Activated T-cell treated with anti-CD3 and anti-CD28 coated beads, Interleukin-2, amount 50 U/mL, for 72 hours (primary cell): ENCODE results near the gene CFAP46. TPM values are rescaled to one million over a fixed set of nuclear protein-coding genes. Genes with fewer than 3 reads are reported as not detected.

ENCODE experiments used
- ATAC-seq, 2 donors: fragments of 150-1000 bp; cut with Tn5 transposase; replicated peaks in 1 of 2; 2 replicates each; pipeline ENCODE4 v1.10.0; 2021; ENCODE audit warnings: moderate library complexity in 2 of 2, mild to moderate bottlenecking in 1 of 2
- DNase-seq, 2 donors: peaks; one replicate each; pipeline ENCODE4 v3.0.0; 2021 to 2022; ENCODE audit warnings: mixed read lengths in 1 of 2
- H3K27ac Mint-ChIP-seq: one replicate; pipeline ENCODE4 v1.8.0; 2022; ENCODE audit warnings: mild to moderate bottlenecking, moderate library complexity, mixed read lengths
- H3K27me3 Mint-ChIP-seq: one replicate; pipeline ENCODE4 v1.8.0; 2022; ENCODE audit warnings: low read depth, mixed read lengths
- H3K36me3 Mint-ChIP-seq, 2 donors: one replicate each; pipeline ENCODE4 v1.8.0; 2022; ENCODE audit warnings: mixed read lengths in 2 of 2, mild to moderate bottlenecking in 1 of 2; ENCODE audit not compliant: insufficient read depth in 2 of 2
- H3K4me1 Mint-ChIP-seq: one replicate; pipeline ENCODE4 v1.8.0; 2022; ENCODE audit warnings: low read depth, mixed read lengths
- H3K4me3 Mint-ChIP-seq, 2 donors: one replicate each; pipeline ENCODE4 v1.8.0; 2022; ENCODE audit warnings: mild to moderate bottlenecking in 2 of 2, mixed read lengths in 2 of 2, moderate library complexity in 2 of 2
- H3K9me3 Mint-ChIP-seq, 2 donors: one replicate each; pipeline ENCODE4 v1.8.0; 2022; ENCODE audit warnings: mixed read lengths in 2 of 2
- total RNA-seq, 2 donors: library from RNA; stranded (reverse); gene quantifications; one replicate each; pipeline ENCODE4 v1.2.3, GENCODE V29; 2022

The CFAP46 gene
- total RNA-seq, 2 donors from 2014 or later: 0.16 to 0.26 TPM

- DNase-seq: no peak
- peaks cover 6% of the 10 kb centered on the region for H3K27me3 Mint-ChIP-seq
- ATAC-seq: no peak
- H3K27ac Mint-ChIP-seq: no peak overlapping the region
- H3K36me3 Mint-ChIP-seq: peaks cover 0 to 1% of the 10 kb centered on the region in 2 donors
- H3K4me3 Mint-ChIP-seq: no peak overlapping the region
- no peaks in the 10 kb centered on the region for H3K9me3 Mint-ChIP-seq
- no peaks in the 10 kb centered on the region for H3K4me1 Mint-ChIP-seq
Observed at GRCh38 chr10:132786884-132787494, 155.4 kb downstream of the CFAP46 start.

DNA sequence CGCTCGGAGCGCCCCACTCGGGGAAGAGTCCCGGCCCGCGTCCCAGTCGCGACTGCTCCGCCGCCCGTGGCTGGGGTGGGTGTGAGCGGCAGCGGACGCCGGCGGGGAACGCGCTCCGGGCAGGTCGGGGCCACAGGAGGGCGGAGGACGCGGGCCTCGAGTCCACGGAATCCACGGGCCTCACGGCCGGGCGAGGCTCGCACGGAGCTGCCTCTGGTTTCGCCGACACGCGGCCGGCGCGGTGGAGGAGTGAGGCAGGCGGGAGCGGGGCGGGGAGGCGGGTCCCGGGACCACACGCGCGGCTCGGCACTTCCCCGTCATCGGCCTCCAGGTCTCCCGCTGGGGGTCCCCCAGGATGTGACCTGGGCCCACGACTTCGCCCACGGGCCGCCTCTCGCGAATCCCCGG lies 155.9 kb downstream of the CFAP46 start:
- Mint-ChIP-seq H3K4me3 (no peak overlapping the region), H3K36me3 (peaks cover 0 to 4% of the 10 kb centered on the region in 2 donors), H3K27ac (no peak overlapping the region), H3K9me3 (no peaks in the 10 kb centered on the region), H3K4me1 (no peaks in the 10 kb centered on the region), H3K27me3 (peaks cover 6% of the 10 kb centered on the region)
- ATAC-seq (no peak), DNase-seq (no peak)

DNA sequence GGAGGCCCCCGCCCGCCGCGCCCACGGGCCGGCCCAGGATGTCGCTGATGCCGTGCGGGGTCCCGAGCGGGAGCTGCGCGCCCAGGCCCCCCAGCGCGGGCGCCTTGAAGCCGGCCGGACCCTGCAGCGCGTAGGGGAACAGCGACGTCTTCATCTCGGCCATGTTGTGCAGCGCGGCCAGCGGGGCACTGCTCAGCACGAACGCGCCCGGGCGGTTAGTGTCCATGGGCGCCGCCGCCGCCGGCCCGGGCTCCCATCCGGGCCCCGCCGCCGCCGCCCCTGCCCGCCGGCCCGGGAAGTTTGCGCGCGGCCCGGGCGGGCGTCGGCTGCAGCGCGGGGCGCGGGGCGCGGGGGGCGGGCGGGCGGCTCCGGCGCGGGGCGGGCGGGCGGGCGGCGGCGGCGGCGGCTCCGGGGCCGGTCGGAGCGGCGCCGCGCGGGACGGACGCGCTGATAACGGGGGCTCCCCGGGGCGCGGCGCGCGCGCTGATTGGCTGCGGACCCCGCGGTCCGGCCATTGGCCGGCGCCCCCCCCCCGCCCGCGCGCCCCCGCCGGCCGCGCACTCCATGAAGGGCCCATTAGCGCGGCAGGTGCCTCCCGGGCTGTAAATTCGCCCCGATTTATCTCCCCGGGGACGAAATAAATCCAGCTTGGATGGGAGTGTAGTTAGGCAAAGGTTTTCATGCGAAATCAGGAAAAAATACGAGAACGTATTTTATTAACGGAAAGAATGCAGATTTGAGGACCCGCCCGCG lies 156.5 kb downstream of the CFAP46 start, which contains the start of gene NKX6-2:
TSS of gene NKX6-2 (minus strand) at position 425 of the 753 bp plus-strand sequence. CDS start at position 226, 199 bp downstream.
- no peak within 1 kb of the TSS for H3K27ac Mint-ChIP-seq
- no peaks in the 10 kb centered on the region for H3K4me1 Mint-ChIP-seq
- no peak within 1 kb of the TSS for H3K4me3 Mint-ChIP-seq
- ATAC-seq (peak in 1 of 2 donors; percentile 7), DNase-seq (no peak)
- H3K27me3 Mint-ChIP-seq: peaks cover 6% of the 10 kb centered on the region
- H3K36me3 Mint-ChIP-seq: peaks cover 0 to 4% of the 10 kb centered on the region in 2 donors
- H3K9me3 Mint-ChIP-seq: no peaks in the 10 kb centered on the region

GRCh38 chr10:132784866-132785722 lies 157.3 kb downstream of the CFAP46 start:
- peaks cover 0 to 4% of the 10 kb centered on the region in 2 donors for H3K36me3 Mint-ChIP-seq
- ATAC-seq (peak in 1 of 2 donors; percentile 17), DNase-seq (no peak)
- no peak overlapping the region for H3K4me3 Mint-ChIP-seq
- no peak overlapping the region for H3K27ac Mint-ChIP-seq
- H3K9me3 Mint-ChIP-seq: no peaks in the 10 kb centered on the region
- no peaks in the 10 kb centered on the region for H3K4me1 Mint-ChIP-seq
- peaks cover 6% of the 10 kb centered on the region for H3K27me3 Mint-ChIP-seq

DNA sequence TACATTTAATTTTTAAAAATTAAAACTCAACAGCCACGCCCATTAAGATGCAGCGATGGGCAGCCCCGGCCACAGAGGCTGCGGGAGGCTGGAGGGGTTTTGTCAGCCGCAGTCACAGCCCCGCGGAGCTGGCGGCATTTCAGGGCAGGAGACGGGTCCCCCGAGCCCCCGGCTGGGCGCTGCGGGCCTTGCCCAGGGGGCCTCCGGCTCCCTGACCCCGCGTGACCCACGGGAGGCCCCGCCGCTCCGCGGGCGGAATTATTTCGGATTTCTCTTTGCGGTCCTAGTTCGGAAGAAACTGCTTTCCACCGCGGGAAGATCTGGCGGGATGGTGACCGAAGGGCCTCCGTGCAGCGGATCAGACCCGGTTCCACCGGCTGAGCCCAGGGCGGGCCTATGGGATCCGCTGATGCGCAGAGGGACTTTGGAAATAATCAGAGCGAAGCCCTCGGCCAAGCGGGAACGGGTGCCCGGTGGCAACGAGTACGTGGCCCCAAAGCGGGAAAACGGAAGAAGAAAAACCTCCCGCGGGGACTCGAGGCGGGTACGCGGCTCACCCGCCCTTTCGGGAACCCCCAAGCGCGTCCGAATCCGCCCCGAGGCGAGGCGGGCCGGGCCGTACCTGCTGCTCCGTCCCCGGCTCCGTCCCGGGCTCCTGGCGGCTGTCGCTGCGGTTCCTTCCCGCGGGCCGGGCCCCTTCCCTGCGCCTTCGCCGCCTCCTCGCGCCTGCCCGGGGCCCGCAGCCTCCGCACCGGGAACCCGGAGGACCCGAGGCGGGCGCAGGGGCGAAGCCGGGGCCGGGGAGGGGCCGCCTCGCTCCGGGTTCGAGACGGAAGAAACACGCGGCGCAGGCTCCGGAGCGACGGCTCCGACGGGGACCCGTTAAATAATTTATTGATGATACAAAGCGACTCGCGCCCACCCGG lies 158.2 kb downstream of the CFAP46 start:
- H3K27ac Mint-ChIP-seq: no peak overlapping the region
- peaks cover 0 to 4% of the 10 kb centered on the region in 2 donors for H3K36me3 Mint-ChIP-seq
- DNase-seq (no peak), ATAC-seq (no peak)
- H3K9me3 Mint-ChIP-seq: no peaks in the 10 kb centered on the region
- no peak overlapping the region for H3K4me3 Mint-ChIP-seq
- no peaks in the 10 kb centered on the region for H3K27me3 Mint-ChIP-seq
- no peaks in the 10 kb centered on the region for H3K4me1 Mint-ChIP-seq

DNA sequence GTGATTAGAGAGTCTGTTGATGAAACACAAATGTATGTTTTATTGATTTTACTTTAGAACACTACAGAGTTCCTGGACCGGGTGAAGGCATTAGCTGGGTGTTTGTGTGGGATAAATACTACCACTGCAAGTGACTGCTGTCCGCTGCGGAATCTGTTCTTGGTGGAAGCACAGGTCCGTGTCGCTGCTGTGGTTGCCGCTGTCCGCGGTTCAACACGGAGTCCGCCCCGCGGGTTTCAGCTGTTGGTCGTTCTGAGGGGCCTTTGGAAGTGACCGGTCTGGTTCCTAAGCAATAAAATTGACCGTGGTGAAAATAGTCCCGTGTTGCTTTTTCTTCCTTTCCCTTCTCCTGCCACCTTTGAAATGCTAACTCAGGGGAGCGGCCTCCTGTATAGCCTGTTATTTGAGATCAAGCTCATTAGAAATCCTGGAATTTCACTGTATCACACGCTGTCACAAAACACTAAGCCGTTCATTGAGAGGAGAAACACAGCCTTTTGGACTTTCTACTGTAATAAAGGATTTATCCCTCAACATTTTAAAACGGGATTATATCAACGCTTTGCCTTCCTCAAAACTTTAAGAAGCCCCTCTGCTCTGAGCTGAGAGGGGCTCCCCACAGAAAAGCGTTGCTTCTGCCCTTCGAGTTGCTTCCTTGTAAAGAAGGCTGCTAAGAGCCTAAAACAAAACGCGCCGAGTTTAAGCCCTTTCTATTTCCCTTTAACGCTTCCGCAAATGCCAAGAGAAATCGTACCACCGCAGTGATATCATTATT lies 159.0 kb downstream of the CFAP46 start:
- Mint-ChIP-seq H3K4me1 (no peaks in the 10 kb centered on the region), H3K36me3 (peaks cover 0 to 4% of the 10 kb centered on the region in 2 donors), H3K27ac (no peak overlapping the region), H3K27me3 (no peaks in the 10 kb centered on the region), H3K4me3 (no peak overlapping the region), H3K9me3 (no peaks in the 10 kb centered on the region)
- no peak for DNase-seq
- ATAC-seq: no peak

- Mint-ChIP-seq H3K27me3 (no peaks in the 10 kb centered on the region), H3K27ac (no peak overlapping the region), H3K4me3 (no peak overlapping the region), H3K4me1 (no peaks in the 10 kb centered on the region), H3K9me3 (no peaks in the 10 kb centered on the region), H3K36me3 (peaks cover 0 to 4% of the 10 kb centered on the region in 2 donors)
- ATAC-seq (no peak), DNase-seq (no peak)
Observed at GRCh38 chr10:132781556-132781955, 160.8 kb downstream of the CFAP46 start.

DNA sequence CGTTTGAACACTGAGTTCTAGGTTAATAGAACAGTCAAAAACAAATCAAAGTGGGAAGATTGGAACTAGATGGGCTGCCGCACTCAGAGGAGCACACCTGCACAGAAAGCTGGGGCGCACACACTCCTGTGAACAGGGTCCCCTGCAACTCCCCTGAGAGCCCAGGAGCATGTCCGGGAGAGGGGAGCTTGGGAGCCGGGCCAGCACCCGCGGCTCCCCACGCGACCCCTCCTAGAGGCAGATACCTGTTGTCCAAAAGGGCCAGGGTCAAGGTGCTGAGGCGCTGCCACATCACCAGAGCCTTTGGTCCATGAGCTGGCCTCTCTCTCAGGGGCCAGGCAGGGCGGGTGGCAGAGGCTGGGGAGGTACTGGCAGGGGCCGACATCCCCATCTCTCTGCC lies 162.0 kb downstream of the CFAP46 start:
- peaks cover 0 to 4% of the 10 kb centered on the region in 2 donors for H3K36me3 Mint-ChIP-seq
- H3K9me3 Mint-ChIP-seq: no peaks in the 10 kb centered on the region
- no peak overlapping the region for H3K4me3 Mint-ChIP-seq
- no peak overlapping the region for H3K27ac Mint-ChIP-seq
- no peaks in the 10 kb centered on the region for H3K4me1 Mint-ChIP-seq
- DNase-seq (no peak), ATAC-seq (no peak)
- H3K27me3 Mint-ChIP-seq: no peaks in the 10 kb centered on the region

GRCh38 chr10:132779549-132780294 lies 162.6 kb downstream of the CFAP46 start:
- H3K4me1 Mint-ChIP-seq: no peaks in the 10 kb centered on the region
- H3K27ac Mint-ChIP-seq: no peak overlapping the region
- H3K27me3 Mint-ChIP-seq: no peaks in the 10 kb centered on the region

DNA sequence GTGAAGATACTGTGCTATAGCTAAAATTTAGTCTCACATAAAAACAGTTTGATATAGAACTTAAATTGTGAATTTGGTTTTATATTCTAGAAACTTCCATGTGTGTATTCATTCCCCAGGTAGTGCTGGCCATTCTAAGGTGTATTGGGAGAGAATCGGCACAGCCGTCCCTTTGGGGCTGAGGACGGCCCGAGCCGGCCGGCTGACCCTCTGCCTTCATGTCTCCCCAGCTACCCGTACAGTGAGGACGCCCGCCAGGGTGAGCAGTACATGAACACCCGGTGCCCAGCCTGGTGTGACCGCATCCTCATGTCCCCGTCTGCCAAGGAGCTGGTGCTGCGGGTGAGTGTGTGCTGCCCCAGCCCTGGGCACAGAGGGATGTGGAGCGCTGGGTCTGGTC lies 164.9 kb downstream of the CFAP46 start:
- no peak overlapping the region for H3K4me3 Mint-ChIP-seq
- no peaks in the 10 kb centered on the region for H3K9me3 Mint-ChIP-seq
- no peaks in the 10 kb centered on the region for H3K4me1 Mint-ChIP-seq
- H3K27ac Mint-ChIP-seq: no peak overlapping the region
- H3K27me3 Mint-ChIP-seq: no peaks in the 10 kb centered on the region
- H3K36me3 Mint-ChIP-seq: peaks cover 0 to 4% of the 10 kb centered on the region in 2 donors
- ATAC-seq: no peak
- no peak for DNase-seq

More at GRCh38 chr10:132779549-132780294, 162.6 kb downstream of the CFAP46 start:
- peaks cover 0 to 4% of the 10 kb centered on the region in 2 donors for H3K36me3 Mint-ChIP-seq
- H3K4me3 Mint-ChIP-seq: no peak overlapping the region
- ATAC-seq (no peak), DNase-seq (no peak)
- no peaks in the 10 kb centered on the region for H3K9me3 Mint-ChIP-seq

DNA sequence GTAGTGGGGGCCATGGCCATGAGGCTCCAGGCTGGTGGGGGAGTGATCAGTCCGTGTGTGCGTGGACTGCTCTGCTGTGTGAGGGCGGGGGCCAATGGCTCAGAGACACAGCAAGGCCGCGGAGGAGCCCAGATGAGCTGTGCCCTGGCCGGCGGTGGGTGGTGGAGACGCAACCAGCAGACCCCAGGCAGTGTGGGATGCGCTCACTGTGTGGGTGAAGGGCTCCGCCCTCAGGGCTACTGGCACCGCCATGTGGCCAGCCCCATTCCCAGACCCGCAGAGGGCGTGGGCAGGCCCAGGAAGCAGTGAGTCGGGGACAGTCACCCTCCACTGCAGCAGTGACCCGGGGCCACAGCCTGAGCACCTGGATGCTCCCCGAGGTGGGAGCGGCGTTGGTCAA lies 165.5 kb downstream of the CFAP46 start:
- H3K4me1 Mint-ChIP-seq: no peaks in the 10 kb centered on the region
- H3K36me3 Mint-ChIP-seq: peaks cover 0 to 2% of the 10 kb centered on the region in 2 donors
- H3K9me3 Mint-ChIP-seq: no peaks in the 10 kb centered on the region
- ATAC-seq (no peak), DNase-seq (no peak)
- H3K4me3 Mint-ChIP-seq: no peak overlapping the region
- no peaks in the 10 kb centered on the region for H3K27me3 Mint-ChIP-seq
- H3K27ac Mint-ChIP-seq: no peak overlapping the region
